ENCODE data around the gene EIF4ENIF1. TPM values are rescaled to one million over a fixed set of nuclear protein-coding genes. Genes with fewer than 3 reads are reported as not detected.
A peak's percentile ranks its signal among the peaks of the same experiment; 100 is the strongest.

EIF4ENIF1 gene
- total RNA-seq, 2 donors from 2014 or later: 34.5 to 37.1 TPM

DNA sequence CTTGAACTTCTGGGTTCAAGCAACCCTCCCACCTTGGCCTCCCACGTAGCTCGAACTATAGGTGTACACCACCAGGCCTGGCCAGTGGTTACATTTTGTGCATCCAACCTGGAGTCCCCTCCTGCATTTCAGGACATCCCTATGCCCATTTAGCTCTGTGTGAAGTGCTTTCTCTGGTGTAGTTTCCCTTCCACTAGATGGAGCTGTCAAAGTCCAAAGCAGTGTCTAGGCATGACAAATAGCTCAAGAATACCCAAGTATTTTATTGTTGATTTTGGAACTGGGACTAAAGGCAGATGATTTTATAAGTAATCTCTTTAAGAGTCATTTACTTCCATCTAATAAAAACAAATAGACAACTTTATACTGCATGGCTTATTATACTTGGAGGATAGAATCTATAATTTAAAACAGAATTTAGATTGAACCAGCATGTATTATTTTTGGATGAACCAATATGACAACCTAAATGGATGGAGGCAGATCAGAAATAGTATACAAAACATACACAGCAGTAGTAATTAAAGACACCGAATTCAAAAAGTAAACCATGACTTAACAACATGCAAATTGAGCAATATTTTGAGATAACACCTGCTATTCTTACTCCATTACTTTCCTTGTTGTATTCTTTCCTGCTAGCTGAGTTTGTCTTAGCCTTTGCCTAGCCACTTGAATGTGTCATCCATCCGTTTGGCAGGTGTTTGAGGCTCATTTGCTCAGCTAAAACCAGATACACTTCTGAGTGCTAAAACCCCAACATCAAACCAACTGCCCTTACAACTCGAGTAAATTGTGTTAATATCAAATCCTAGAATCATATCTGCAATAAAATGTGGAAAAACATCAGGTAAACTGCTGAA lies 37.7 kb downstream of the EIF4ENIF1 start:
- H3K27me3 ChIP-seq (ENCODE audit: control insufficient read depth, insufficient read depth, low read length, poor library complexity, severe bottlenecking): no peaks in the 10 kb centered on the region
- no peaks in the 10 kb centered on the region for H3K27me3 Mint-ChIP-seq (ENCODE audit: insufficient read depth)
- H3K27ac Mint-ChIP-seq: peak overlapping the region; percentile 66
- no peaks in the 10 kb centered on the region for H3K4me1 ChIP-seq (ENCODE audit: control insufficient read depth, insufficient read depth, low read length)
- H3K36me3 Mint-ChIP-seq (ENCODE audit: low read depth): peaks cover 42% of the 10 kb centered on the region
- DNase-seq: peak; percentile 48
- no peak overlapping the region for H3K4me3 ChIP-seq (ENCODE audit: low read length)
- H3K9ac ChIP-seq (ENCODE audit: extremely low read depth, low read length, poor library complexity, severe bottlenecking): no peak overlapping the region
- H3K9me3 ChIP-seq (ENCODE audit: control insufficient read depth, low read length): no peaks in the 10 kb centered on the region
- H3K4me1 Mint-ChIP-seq: no peaks in the 10 kb centered on the region
- 87% methylated on average over 3 to 5 of the region's 5 CpGs for WGBS, 2 experiments (ENCODE audit: insufficient coverage in 1 of 2, insufficient read length in 1 of 2)
- no peak overlapping the region for H3K4me3 Mint-ChIP-seq
- TF ChIP-seq, protein P1, sequence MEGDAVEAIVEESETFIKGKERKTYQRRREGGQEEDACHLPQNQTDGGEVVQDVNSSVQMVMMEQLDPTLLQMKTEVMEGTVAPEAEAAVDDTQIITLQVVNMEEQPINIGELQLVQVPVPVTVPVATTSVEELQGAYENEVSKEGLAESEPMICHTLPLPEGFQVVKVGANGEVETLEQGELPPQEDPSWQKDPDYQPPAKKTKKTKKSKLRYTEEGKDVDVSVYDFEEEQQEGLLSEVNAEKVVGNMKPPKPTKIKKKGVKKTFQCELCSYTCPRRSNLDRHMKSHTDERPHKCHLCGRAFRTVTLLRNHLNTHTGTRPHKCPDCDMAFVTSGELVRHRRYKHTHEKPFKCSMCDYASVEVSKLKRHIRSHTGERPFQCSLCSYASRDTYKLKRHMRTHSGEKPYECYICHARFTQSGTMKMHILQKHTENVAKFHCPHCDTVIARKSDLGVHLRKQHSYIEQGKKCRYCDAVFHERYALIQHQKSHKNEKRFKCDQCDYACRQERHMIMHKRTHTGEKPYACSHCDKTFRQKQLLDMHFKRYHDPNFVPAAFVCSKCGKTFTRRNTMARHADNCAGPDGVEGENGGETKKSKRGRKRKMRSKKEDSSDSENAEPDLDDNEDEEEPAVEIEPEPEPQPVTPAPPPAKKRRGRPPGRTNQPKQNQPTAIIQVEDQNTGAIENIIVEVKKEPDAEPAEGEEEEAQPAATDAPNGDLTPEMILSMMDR (conservative IDR thresholded peaks at IDR 0.05): peak; percentile 78
- no peak overlapping the region for H3K27ac ChIP-seq (ENCODE audit: low read depth, low read length)
- H3K9me3 Mint-ChIP-seq: no peaks in the 10 kb centered on the region
- peaks cover 72% of the 10 kb centered on the region for H3K36me3 ChIP-seq (ENCODE audit: control insufficient read depth, insufficient read depth, low read length)

DNA sequence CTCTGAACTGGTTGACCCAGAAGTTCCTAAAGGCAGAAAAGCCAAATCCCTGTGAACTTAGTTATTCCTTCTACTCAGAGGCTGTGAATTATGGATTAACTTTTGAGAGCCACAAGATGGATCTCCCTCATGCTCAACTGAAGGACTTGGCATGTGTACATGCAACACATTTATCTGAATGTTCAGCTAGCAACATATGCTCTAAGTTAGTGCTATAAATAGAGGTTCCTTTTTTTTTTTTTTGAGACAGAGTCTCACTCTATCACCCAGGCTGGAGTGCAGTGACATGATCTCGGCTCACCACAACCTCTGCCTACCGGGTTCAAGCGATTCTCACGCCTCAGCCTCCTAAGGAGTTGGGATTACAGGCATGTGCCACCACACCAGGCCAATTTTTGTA lies 40.1 kb downstream of the EIF4ENIF1 start:
- no peak overlapping the region for H3K4me3 Mint-ChIP-seq
- TF ChIP-seq, protein P1 (conservative IDR thresholded peaks at IDR 0.05): no peak
- no peak overlapping the region for H3K27ac Mint-ChIP-seq
- H3K4me1 Mint-ChIP-seq: no peaks in the 10 kb centered on the region
- Histone ChIP-seq H3K4me1 (ENCODE audit: control insufficient read depth, insufficient read depth, low read length) (no peaks in the 10 kb centered on the region), H3K36me3 (ENCODE audit: control insufficient read depth, insufficient read depth, low read length) (peaks cover 82% of the 10 kb centered on the region), H3K9me3 (ENCODE audit: control insufficient read depth, low read length) (no peaks in the 10 kb centered on the region), H3K27me3 (ENCODE audit: control insufficient read depth, insufficient read depth, low read length, poor library complexity, severe bottlenecking) (no peaks in the 10 kb centered on the region), H3K9ac (ENCODE audit: extremely low read depth, low read length, poor library complexity, severe bottlenecking) (no peak overlapping the region), H3K27ac (ENCODE audit: low read depth, low read length) (no peak overlapping the region), H3K4me3 (ENCODE audit: low read length) (no peak overlapping the region)
- H3K27me3 Mint-ChIP-seq (ENCODE audit: insufficient read depth): no peaks in the 10 kb centered on the region
- 76 to 78% methylated on average over 4 of the region's 4 CpGs for whole genome bisulfite sequencing, 2 experiments (ENCODE audit: insufficient coverage in 1 of 2, insufficient read length in 1 of 2)
- H3K36me3 Mint-ChIP-seq (ENCODE audit: low read depth): peaks cover 44% of the 10 kb centered on the region
- no peaks in the 10 kb centered on the region for H3K9me3 Mint-ChIP-seq
- DNase-seq: no peak

DNA sequence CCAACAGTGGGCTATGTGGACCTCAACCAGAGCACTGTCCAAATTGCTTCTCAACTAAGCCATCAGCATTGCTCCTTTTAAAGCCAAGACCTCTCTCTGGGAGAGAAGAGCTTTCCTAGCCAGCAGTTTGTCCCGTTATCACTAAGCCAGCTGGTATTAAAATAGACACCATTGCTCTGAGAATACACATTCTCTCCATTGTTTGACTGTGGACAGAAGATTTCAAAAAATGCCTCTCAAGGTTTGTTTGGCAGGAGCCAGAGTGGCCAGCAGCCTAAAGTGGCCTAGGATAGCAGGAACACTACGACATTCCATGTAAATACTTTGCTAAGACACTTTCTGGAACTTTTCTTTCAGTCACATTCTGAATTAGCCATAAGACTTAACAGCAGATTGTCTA lies 41.3 kb downstream of the EIF4ENIF1 start:
- WGBS, 2 experiments (ENCODE audit: insufficient coverage in 1 of 2, insufficient read length in 1 of 2): 88 to 90% methylated on average over 2 of the region's 2 CpGs

More for the DNA sequence above, 41.3 kb downstream of the EIF4ENIF1 start:
- Mint-ChIP-seq H3K27me3 (ENCODE audit: insufficient read depth) (no peaks in the 10 kb centered on the region), H3K4me3 (no peak overlapping the region), H3K36me3 (ENCODE audit: low read depth) (peaks cover 46% of the 10 kb centered on the region), H3K4me1 (peaks cover 1% of the 10 kb centered on the region), H3K27ac (no peak overlapping the region), H3K9me3 (no peaks in the 10 kb centered on the region)
- no peaks in the 10 kb centered on the region for H3K9me3 ChIP-seq (ENCODE audit: control insufficient read depth, low read length)
- DNase-seq: no peak
- no peak overlapping the region for H3K27ac ChIP-seq (ENCODE audit: low read depth, low read length)
- H3K27me3 ChIP-seq (ENCODE audit: control insufficient read depth, insufficient read depth, low read length, poor library complexity, severe bottlenecking): no peaks in the 10 kb centered on the region
- TF ChIP-seq, protein P1 (conservative IDR thresholded peaks at IDR 0.05): no peak
- peaks cover 82% of the 10 kb centered on the region for H3K36me3 ChIP-seq (ENCODE audit: control insufficient read depth, insufficient read depth, low read length)
- H3K4me3 ChIP-seq (ENCODE audit: low read length): no peak overlapping the region
- no peaks in the 10 kb centered on the region for H3K4me1 ChIP-seq (ENCODE audit: control insufficient read depth, insufficient read depth, low read length)
- H3K9ac ChIP-seq (ENCODE audit: extremely low read depth, low read length, poor library complexity, severe bottlenecking): no peak overlapping the region

Measured in endodermal cell (in vitro differentiated cells).